NCI-H146 treated with DMSO at 0.1 percent for 48 hours (cell line): ENCODE data around the gene NEURL1B.
"Not testable (repeated sequence)": the region's sequence is repeated elsewhere in the genome, so short reads cannot be mapped to it uniquely, and the experiment has no call there.

Experiments used
- DNase-seq: peaks from one replicate; lab custom pipeline; 2025; ENCODE audit not compliant: unreplicated experiment; lab: John Stamatoyannopoulos, UW

The NEURL1B gene, protein sequence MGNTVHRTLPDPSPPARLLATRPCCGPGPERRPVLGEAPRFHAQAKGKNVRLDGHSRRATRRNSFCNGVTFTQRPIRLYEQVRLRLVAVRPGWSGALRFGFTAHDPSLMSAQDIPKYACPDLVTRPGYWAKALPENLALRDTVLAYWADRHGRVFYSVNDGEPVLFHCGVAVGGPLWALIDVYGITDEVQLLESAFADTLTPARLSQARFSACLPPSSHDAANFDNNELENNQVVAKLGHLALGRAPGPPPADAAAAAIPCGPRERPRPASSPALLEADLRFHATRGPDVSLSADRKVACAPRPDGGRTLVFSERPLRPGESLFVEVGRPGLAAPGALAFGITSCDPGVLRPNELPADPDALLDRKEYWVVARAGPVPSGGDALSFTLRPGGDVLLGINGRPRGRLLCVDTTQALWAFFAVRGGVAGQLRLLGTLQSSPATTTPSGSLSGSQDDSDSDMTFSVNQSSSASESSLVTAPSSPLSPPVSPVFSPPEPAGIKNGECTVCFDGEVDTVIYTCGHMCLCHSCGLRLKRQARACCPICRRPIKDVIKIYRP

DNA sequence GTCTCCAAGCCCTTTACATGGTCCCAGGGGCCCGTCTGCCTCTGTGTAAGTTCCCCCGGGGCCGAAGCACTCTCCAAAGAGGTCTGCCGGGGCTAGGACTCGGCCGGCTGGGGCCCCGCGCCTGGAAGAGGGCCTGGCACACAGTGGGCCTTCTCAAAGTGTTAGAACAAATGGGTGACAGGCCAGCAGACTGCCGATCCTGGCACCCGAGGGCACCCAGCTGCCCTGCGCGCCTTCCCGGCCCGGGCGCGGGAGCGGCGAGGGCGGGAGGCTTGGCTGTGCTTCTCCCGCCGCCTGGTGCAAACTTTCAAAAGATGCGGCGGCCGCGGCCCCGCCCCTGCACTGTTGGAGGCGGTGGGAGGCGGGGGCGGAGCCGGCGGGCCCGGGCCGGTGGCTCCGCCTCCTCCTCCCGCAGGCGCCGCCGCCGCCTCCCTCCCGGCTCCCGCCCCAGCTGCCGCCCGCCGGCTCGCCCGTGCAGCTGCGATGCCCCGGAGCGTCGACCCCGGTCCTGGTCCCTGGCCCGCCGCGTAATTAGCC, at the start of gene NEURL1B:
Gene NEURL1B, plus strand, starts transcription at position 442 of the 537 bp plus-strand sequence. CDS start 144 bp downstream, outside the sequence.
- DNase-seq, result peak; percentile 50

DNA sequence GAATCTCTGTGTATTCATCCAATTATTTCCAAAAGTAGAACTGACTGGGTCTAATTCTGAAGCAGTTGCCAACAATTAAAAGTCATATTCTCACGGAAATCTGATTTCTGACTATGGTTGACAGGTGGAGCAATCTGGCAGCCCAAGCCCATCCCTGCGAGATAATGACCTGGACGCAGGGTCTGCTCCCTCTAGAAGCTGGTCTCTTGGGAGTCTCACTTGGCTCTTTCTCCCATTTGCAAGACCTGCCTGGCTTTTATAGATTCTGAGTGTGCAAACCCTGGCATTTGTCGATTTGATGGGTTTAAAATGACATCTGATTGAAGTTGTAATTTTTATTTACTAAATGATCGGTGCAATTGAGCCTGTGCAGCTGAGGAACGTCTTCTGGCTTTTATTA, 49.4 kb upstream of the NEURL1B start:
- no peak for DNase-seq

DNA sequence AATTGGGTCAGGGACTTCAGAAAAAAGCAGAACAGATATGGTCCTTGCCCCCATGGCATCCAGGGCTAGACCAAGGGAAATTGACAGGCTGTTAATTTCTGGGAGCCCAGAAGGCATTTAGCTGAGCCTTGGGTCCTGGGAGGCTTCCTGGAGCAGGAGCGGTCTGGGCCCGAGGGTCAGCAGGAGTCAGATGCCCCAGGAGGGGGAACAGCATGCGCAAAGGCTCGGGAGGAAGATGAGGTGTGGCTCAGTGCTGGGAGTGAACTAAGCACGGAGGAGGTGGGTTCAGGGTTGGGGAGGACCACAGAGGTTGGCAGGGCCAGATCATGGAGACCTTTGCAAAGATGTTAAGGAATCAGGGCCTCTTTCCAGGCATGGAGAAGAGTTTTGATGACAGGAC, 48.2 kb upstream of the NEURL1B start:
- no peak for DNase-seq

DNA sequence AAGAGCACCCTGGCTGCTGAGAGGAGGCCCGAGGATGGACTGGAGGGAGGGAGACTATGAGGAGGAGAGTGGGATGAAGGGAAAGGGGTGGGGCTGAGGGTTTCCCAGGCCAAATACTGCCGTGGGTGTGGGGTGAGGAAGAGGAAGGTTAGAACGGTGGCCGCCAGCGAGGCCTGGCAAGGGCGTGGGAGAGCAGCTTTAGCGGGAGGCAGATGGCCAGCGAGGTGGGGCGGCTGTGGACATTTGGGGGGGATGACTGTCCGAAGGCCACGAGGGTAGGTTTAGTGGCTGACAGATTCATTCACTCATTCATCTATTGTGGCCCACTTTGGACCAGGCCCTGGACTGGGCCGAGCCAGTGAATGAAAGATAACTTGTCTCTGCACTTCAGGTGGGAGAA, 47.8 kb upstream of the NEURL1B start:
- no peak for DNase-seq

DNA sequence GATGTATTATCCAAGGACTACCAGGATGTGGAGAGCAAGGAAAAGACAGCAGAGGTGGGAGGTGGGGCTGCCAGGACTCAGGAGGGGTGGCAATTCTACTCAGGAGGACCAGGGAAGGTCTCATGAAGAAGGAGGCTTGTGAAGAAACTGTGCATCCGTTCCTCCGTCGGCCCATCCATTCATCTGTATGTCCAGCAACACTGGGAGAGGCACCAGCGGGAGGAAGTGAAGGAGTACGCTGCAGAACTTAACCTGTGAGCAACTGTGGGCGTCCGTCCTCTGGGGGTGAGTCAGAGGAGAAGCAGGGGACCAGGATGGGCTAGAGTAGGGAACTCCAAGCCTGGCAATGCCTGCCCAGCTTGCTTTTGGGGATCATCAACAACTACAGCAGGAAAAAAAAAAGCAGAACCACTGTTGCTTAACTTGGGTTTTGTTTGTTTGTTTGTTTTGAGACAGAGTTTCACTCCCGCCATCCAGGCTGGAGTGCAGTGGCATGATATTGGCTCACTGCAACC, 47.3 kb upstream of the NEURL1B start:
- no peak for DNase-seq

DNA sequence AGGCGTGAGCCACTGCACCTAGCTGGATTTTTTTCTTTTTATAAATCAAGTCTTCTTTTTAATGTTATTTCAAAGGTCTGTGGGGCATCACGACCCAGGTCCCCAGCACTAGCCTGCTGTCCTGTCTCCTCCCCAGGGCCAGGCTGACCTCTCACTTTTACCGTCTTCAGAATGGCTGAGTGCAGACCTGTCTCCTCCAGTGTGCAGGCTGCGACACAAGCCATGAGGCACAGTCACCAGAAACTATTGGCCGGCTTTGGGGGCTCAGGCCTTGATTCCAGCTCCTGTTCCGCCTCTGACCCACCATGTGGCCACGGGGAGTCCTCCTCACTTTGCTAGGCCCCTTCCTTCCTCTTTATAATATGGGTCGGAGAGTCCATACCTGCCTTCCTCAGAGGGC, 46.6 kb upstream of the NEURL1B start:
- no peak for DNase-seq

DNA sequence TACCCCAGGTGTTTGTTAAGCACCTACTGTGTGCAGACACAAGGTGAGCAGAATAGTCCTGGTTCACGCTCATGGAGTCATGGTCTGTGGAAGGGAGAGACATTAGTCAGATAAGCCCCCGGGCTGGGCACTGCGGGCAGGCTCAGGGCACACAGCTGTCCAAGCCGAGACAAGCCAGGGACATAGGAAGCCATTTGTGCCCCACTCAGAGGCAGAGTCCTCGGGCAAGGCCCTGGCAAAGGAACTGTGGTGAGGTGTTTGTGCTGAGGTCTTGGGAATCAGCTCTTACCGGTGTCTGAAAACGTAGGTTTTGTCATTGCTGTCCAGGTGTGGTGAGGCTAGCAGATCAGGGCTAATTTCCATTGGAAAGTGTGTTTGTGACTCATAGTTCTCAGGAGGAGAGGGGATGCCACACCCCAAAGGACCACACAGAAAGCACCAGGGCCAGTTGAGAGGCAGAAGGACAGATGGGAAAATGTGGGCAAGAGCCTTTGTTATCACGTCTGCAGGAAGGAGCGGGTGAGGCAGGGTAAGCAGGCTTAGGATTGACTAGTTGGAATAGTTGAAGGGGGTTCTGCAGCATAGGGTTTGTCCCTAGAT, 46.1 kb upstream of the NEURL1B start:
- DNase-seq, result no peak

DNA sequence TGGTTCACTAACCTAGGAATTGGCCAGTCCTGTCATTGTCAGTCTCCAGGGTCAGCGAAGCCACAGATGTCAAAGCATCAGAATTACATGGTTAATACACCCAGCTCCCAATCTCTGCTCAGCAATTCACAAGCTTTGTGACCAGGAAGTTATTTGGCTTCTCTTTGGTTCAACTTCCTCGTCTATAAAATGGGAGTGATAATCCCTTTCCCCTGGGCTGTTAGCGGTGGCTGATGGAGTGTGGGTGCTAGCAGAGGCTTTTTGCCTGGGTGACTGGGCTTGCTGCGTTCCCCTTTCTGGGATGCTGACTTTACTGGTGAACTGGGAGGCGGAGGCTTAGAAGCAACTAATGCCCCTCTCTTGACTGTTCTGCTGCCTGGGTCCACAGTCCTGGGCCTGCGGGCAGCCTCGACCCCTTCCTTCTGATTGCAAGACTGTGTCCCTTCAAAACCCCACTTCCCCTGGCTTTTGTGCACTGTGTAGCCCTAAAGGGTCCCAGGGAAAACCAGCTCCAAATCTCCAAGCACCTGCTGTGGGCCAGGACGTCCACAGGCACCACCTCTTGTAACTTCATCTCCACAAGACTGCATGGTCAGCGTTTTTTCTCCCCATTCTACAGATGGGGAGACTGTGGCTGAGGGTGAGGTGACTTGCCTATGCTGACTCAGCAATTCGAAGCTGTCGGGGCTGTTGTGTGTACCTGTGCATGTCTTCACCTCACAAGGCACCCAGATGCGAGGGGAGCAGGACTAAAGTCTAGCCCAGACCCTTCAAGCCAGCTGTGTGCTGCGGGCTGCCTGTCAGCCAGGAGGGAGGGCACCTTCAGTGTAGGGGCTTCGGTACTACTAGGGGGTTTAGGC, 45.2 kb upstream of the NEURL1B start:
- no peak for DNase-seq

DNA sequence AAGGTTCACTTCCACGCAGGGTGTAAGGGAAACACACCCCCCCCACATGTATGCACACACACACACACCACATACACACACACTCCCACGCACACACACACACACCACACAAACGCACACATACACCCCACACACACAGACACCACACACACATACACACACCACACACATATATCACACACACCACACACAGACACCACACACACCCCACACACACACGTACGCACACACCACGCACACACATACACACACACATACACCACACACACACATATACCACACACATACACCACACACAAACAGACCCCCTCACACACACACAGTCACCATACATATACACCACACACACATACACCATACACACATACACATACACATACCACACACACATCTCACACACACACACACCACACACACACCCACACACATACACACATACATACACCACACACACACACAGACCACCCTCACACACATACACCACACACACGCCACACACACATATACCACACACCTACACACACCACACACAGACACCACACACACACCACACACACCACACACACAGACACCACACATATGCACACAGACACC, 44.3 kb upstream of the NEURL1B start:
- no peak for DNase-seq

DNA sequence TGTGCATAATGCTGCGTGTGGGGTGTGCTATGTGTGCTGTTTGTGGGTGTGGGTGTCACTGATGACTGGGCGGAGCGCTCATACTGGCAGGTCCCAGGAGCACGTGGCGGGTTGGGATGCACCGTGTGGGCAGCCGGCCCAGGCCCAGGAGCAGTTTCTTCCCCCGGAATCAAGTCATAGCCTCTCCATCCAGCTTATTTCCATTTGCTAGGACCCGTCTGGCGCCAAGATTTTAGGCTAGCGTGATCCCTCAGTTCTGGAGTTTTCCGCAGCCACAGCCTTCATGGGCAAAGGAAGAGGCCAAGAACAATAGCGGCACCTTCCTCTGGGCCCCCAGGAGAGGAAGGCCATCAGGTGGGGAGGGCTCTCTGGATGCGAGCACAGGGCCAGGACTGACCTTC, 43.3 kb upstream of the NEURL1B start:
- no peak for DNase-seq

DNA sequence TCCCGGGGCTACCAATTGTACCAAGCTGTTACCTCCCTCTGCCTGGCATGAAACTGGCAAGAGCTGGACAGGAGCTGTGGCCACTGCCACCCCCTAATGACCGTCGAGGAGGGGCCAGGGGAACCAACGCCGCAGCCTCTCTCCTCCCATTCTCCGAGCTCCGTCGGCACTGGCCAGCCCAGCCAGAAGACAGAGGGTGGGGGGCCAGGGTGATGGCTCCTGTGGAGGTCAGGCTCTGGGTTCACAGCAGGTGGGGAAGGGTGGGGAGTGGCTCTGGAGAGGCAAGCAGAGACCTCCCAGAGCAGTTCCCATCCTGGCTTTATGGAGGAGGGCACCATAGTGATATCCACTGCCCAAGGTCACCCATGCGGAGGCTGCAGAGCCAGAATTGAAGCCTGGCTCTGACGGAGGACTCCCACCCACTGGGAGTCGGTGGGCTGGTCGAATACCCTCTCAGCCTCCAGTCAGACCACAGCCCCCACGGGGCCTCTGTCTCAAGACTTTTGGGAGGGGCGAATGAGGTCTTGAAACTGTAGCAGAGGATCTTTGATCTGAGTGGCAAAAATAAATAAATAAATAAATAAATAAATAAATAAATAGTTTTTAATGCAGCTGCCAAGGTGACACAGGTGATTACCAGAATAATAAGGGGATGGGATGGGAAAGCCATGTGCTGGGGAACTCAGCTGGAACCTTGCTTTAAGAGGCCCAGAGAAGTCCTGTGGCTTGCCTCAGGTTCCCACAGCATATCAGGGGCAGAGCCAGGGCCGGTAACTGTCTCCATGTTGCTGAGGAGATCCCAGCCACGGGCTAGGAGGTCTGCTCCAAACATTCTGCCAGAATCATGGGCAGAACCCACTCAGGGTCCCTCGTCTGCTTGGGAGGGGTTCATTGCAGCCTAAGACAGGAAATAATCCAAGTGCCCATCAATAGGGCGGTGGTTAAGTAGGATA, 42.5 kb upstream of the NEURL1B start:
- no peak for DNase-seq

DNA sequence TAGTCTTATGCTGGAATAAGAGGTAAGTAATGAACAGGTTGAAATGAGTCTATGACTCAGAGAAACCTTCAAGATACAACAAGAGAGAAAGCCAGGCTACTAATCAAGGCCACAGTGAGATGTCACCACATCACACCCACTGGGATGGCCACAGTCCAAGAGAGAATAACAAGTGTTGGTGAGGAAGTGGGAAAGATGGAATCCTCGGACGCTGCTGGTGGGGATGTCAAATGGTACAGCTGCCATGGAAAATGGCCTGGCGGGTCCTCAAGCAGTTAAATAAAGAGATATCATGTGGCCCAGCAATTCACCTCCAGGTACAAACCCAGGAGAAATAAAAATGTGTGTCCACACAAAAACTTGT, 41.9 kb upstream of the NEURL1B start:
- no peak for DNase-seq

DNA sequence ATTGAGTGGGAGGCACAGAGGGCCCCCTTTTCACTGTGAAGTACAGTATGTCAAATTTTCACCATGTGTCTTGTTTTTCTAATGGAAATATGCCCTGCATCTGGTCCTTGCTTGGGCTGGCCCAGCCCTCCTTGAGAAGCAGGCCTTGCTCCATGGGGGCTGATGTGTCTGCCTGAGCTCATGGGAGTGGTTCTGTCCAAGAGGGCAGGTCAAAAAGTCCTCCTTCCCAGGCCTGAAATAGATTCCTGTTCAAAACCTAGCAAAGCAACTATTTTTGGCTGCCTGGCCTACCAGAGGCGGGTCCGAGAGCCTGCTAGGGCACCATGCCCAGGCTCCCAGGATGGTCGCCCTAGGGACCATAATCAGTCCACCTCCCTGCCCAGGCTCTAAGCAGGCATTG, 40.5 kb upstream of the NEURL1B start:
- DNase-seq, result no peak

DNA sequence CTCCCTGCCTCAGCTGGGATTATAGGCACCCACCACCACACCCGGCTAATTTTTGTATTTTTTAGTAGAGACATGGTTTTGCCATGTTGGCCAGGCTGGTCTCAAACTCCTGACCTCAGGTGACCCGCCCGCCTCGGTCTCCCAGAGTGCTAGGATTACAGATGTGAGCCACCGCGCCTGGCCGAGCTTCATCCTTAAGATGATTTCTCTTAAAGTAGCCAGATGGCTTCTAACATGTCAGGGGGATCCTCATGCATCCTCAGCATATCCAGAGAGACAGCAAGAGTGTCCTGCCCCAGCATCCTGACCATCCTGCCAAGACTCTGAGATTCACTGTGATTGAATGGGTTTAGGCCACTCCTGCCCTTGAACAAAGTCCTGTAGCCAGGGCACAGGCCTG, 39.5 kb upstream of the NEURL1B start:
- not testable (repeated sequence) for DNase-seq

DNA sequence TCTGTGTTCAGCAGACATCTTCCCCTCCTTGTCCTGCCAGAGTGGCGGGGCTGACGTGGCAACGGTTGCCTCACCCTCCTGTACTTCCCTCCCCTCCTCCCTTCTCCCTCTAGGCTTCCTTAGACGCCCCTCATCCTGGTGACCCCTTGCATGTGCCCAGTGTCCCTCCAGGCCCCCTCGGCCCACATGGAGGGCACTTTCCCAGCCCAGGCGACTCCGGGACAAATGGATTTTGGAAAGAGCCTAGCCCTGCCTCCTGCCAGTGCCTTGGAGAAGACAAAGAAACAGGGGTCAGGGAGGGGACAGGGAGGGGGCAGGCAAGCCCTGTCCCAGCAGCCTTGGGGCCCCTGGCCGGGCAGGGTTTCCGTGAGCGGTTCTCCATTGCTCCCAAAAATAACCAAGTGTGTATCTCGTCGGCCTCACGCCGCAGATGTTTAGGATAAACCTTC, 38.3 kb upstream of the NEURL1B start:
- no peak for DNase-seq

DNA sequence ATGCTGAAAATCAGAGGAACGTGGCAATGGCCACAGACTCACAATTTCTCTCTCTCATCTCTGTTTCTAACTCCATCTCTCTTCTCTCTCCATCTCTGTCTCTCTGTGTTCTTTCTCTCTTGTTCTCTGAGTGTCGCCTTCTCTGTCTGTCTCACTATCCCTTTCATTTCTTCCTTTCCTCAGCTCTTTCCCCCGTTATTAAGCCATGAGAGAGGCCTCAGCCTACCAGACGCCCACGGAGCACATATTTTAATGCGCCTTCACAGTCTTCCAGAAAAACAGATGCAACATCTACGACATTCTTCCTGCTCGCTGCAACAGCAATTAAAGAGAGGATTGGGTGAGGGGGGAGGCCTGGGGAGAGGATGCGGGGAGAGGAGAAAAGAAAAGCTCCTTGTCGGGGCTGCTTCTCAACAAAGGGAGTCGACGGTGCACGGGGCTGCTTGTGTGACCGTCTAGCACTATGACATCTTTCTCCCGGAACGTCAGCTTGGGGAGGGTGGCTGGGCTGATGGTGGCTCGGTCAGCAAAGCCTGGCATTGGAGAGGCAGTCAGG, 37.7 kb upstream of the NEURL1B start:
- no peak for DNase-seq

DNA sequence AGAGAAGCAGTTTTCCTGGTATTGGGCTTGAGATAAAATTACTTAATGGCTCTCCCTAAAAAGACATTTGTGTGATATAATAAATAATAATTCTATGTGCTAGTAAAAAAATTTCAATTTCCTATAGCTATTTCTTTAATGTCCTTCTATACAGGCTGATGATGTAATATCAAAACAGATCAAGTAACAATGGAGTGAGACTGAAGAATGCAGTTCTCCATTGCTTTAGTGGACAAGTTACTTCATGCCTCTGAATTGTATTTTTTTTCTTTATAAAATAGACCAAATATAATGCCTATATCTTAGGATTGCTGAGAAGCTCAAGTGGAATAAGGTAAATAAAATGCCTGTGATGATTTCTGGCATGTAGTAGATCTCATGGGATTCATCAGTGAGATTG, 35.6 kb upstream of the NEURL1B start:
- DNase-seq, result no peak

DNA sequence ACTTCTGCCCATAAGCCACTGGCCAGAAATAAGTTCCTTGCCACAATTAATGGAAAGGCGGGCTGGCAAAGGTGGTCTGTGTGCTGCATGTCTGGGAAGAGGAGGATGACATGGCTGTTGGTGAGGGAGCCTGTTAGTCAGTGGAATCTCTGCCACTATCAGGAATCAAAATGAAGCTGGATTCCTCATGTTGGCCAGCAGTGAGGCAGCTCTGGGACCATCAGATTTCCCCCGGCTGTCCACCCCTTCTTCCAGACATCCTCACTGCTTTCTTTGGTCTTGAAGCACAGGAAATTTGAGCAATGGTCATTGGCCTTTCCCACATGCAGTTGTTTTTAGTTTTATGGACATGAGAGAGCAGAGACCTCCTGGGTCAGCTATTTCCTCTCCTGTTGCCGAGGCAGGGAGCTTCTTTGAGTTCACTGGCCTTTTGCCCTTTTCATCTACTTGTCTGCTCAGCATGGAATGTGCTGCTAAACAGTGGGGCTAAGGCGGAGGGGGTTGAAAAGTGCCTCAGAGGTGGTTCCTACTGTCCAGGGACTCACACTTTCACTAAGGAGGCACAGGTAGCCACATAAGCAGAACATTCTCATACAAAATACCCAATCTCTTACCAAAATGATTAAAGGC, 34.8 kb upstream of the NEURL1B start:
- no peak for DNase-seq
